ENCODE data around the gene PTPN5.

The PTPN5 gene

DNA sequence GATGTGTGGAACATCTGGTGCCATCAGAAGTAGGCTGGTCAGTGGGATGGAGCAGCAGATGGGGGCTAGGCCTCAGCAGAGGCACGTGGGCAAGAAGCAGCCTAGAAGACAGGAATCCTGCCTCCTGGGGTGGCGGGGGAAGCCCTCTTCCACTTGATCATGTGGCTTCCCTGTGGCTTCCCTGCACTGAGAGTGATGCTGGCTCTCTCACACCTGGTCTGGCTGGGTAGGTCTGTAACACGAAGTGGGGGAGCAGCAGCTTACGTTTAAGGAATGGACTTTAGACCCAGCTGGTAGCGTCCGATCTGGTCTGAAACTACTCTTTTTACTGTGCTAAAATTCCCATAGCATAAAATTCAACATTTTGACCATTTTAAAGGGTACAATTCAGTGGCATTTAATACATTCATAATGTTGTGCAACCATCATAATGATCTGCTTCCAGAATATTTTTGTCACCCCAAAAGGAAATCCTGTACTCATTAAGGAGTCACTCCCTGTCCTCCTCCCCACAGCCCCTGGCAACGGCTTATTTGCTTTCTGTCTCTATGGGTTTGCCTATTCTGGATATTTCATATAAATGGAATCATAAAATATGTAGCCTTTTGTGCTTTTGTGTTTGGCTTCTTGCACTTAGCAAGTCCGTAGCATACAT is 21.7 kb downstream of the PTPN5 start:
- TF ChIP-seq, protein P1, sequence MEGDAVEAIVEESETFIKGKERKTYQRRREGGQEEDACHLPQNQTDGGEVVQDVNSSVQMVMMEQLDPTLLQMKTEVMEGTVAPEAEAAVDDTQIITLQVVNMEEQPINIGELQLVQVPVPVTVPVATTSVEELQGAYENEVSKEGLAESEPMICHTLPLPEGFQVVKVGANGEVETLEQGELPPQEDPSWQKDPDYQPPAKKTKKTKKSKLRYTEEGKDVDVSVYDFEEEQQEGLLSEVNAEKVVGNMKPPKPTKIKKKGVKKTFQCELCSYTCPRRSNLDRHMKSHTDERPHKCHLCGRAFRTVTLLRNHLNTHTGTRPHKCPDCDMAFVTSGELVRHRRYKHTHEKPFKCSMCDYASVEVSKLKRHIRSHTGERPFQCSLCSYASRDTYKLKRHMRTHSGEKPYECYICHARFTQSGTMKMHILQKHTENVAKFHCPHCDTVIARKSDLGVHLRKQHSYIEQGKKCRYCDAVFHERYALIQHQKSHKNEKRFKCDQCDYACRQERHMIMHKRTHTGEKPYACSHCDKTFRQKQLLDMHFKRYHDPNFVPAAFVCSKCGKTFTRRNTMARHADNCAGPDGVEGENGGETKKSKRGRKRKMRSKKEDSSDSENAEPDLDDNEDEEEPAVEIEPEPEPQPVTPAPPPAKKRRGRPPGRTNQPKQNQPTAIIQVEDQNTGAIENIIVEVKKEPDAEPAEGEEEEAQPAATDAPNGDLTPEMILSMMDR (IDR thresholded peaks at IDR 0.05; ENCODE audit: low read depth, low read length) = no peak
- in situ Hi-C loops (cut with HindIII; ENCODE audit: low sequenced_read_pairs) = no loop called here
- no peak for DNase-seq (ENCODE audit: low read depth, low spot score)
- H3K4me3 ChIP-seq (ENCODE audit: low read depth, low read length) = no peak overlapping the region

DNA sequence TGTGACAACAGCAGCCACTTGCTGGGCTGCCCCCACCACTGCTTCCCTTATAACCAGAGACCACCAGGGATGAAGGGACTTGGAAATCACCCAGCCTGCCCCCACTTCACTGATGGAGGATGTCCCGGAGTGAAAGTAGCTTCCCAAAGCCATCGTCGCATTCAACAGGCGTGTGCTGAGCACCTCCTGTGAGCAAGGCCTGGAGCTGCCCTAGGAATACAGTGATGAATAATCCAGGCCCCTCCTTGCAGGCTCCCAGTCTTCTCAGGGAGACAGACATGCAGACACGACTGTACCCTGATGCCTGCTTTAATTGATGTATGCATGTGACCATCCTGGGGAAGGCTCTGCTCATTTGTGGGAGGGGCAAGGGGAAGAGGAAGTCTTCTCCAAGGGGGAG is 22.6 kb downstream of the PTPN5 start:
- no peak for DNase-seq (ENCODE audit: low read depth, low spot score)
- in situ Hi-C loops (cut with HindIII; ENCODE audit: low sequenced_read_pairs) = no loop called here
- H3K4me3 ChIP-seq (ENCODE audit: low read depth, low read length) = no peak overlapping the region
- TF ChIP-seq, protein P1 (IDR thresholded peaks at IDR 0.05; ENCODE audit: low read depth, low read length) = no peak

DNA sequence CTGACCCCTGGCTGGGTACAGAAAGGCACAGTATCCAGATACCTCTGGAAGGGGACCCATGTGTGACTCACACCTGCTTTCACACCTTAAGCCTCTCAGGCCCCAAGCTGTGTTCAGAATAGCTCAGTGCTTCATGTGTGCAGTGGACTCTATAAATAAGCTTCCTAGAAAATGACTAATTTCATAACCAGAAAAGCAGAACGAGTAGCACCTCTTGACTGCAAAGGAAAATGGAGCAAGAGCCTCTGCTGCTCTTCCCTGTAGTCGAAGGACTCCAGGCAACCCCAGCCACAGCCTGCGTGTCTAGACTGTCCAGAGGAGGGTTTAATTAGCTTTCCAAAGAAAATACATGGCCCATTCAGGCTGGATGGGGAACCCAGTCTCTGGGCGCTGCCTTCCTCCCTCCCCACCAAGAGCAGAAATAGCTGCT is 23.1 kb downstream of the PTPN5 start:
- no peak overlapping the region for H3K4me3 ChIP-seq (ENCODE audit: low read depth, low read length)
- no peak for DNase-seq (ENCODE audit: low read depth, low spot score)
- TF ChIP-seq, protein P1 (IDR thresholded peaks at IDR 0.05; ENCODE audit: low read depth, low read length) = no peak
- in situ Hi-C loops (cut with HindIII; ENCODE audit: low sequenced_read_pairs) = no loop called here

DNA sequence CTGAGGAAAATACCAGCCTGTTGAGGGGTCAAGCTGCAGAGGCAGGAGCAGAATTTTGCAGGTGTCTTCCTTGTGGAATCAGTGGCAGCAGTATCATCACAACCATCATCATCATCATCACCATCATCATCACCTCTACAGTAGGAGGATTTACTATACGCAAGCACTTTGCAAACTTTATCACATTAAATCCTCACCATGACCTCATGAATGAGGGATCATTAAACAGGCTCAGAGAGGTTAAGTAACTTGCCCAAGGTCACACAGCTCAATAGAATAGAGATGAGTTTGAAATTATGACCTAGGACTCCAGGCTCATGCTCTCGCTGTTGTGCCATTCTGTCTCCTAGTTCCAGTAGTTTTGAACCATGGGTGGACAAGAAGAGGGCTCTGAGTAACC is 25.6 kb downstream of the PTPN5 start:
- TF ChIP-seq, protein P1 (IDR thresholded peaks at IDR 0.05; ENCODE audit: low read depth, low read length) = no peak
- no peak overlapping the region for H3K4me3 ChIP-seq (ENCODE audit: low read depth, low read length)
- DNase-seq (ENCODE audit: low read depth, low spot score) = no peak
- in situ Hi-C loops (cut with HindIII; ENCODE audit: low sequenced_read_pairs) = no loop called here

DNA sequence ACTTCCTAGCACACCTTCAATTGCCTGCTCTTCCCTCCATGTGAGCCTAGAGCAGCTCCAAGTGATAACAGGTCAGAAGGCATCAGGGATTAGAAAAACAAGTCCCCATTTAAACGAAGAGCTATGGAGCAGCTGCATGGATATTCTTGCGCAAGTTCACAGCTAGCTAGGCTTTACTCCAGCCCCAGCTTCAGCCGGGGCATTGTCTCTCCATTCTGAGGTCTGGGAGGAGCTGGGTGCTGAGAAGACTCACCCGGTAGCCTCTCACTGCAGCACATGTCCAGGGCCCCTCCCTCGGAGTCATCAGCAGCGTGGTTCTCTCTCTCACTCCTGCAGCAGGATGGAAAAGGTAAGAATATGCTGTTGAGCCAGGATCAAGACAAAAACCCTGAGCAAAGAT is 26.0 kb downstream of the PTPN5 start:
- TF ChIP-seq, protein P1 (IDR thresholded peaks at IDR 0.05; ENCODE audit: low read depth, low read length) = no peak
- DNase-seq (ENCODE audit: low read depth, low spot score) = no peak
- in situ Hi-C loops (cut with HindIII; ENCODE audit: low sequenced_read_pairs) = no loop called here

DNA sequence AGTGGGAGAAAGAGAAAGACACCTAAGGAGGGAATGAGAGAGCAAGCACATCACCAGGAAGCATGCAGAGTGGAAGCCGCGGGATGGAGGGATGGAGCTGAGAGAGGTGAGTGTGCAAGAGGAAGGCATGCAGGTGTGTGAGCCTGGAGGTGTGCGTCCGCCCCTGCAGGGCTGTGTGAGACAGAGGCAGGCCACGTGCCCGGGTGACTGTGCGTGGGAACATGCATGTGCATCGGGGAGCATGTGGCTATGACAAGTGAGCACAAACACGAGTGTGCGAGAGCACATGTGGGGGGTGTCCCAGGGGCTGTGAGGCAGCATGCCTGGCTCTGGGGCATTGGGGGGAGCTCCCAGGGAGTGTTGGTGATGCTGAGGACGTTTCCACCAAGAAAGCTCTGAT is 29.9 kb downstream of the PTPN5 start:
- in situ Hi-C loops (cut with HindIII; ENCODE audit: low sequenced_read_pairs) = no loop called here
- H3K4me3 ChIP-seq (ENCODE audit: low read depth, low read length) = no peak overlapping the region
- TF ChIP-seq, protein P1 (IDR thresholded peaks at IDR 0.05; ENCODE audit: low read depth, low read length) = no peak
- no peak for DNase-seq (ENCODE audit: low read depth, low spot score)

More for the DNA sequence above, 26.0 kb downstream of the PTPN5 start:
- no peak overlapping the region for H3K4me3 ChIP-seq (ENCODE audit: low read depth, low read length)

All from astrocyte of the spinal cord (primary cell).